Ishikawa (cell line): Measurements from ENCODE around the gene FAM181A.

Source experiments
- CEBPB ChIP-seq: IDR thresholded peaks from 2 replicates; pipeline ENCODE4 v1.6.1; 2012
- CREB1 ChIP-seq: IDR thresholded peaks from 2 replicates; pipeline ENCODE4 v1.6.1; 2012; ENCODE audit warnings: low read depth
- EGR1 ChIP-seq: IDR thresholded peaks from 2 replicates; pipeline ENCODE4 v1.6.1; 2012
- EP300 ChIP-seq: IDR thresholded peaks from 2 replicates; pipeline ENCODE4 v1.6.1; 2012; ENCODE audit warnings: borderline replicate concordance
- FOXM1 ChIP-seq: IDR thresholded peaks from 2 replicates; pipeline ENCODE4 v1.6.1; 2012; ENCODE audit warnings: low read depth, borderline replicate concordance
- MAX ChIP-seq: IDR thresholded peaks from 2 replicates; pipeline ENCODE4 v1.6.1; 2012
- NFIC ChIP-seq: IDR thresholded peaks from 2 replicates; pipeline ENCODE4 v1.6.1; 2012
- RAD21 ChIP-seq: IDR thresholded peaks from 2 replicates; pipeline ENCODE4 v1.6.1; 2012; ENCODE audit warnings: low read depth
- REST ChIP-seq: IDR thresholded peaks from 2 replicates; pipeline ENCODE4 v1.6.1; 2012; ENCODE audit warnings: low read depth, mild to moderate bottlenecking
- TAF1 ChIP-seq: IDR thresholded peaks from 2 replicates; pipeline ENCODE4 v1.6.1; 2012; ENCODE audit warnings: low read depth, mild to moderate bottlenecking
- TCF12 ChIP-seq: IDR thresholded peaks from 2 replicates; pipeline ENCODE4 v1.6.1; 2012; ENCODE audit warnings: low read depth
- TEAD4 ChIP-seq: IDR thresholded peaks from 2 replicates; pipeline ENCODE4 v1.6.1; 2012
- USF1 ChIP-seq: IDR thresholded peaks from 2 replicates; pipeline ENCODE4 v1.6.1; 2012
- YY1 ChIP-seq: IDR thresholded peaks from 2 replicates; pipeline ENCODE4 v1.6.1; 2012; ENCODE audit warnings: low read depth
- ZBTB7A ChIP-seq: IDR thresholded peaks from 2 replicates; pipeline ENCODE4 v1.6.1; 2012; ENCODE audit warnings: low read depth

FAM181A gene

DNA sequence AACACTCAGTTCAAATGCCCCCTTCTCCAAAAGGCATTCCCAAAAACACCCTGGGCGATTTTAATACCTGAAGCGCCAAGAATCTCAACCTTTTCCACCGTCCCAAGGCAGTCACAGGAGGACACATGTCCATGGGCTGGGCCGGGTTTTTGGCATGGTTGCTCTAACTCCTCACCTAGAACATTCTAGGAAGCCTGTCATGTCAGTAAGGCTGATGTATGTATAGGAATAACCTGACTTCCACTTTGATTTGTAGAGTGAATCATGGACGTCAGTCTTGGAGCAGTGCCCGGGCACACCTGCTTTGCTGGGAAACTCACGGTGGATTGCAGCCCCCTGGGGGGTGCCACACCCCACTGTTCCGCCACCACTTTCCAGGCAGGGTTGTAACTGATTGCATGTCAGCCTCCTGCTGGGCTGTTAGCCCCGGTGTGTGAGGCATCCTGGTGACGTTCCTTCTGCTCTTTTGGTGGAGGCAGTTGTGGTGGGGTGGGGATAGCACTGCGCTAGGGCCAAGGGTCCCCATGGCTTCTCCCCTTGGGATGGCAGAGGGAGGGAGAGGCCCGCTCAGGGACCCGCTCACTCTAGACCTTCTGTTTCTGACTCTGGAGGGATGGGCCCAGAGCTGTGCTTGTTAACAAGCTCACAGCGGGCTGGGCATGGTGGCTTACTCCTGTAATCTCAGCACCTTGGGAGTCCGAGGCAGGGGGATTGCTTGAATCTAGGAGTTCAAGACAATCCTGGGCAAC, 35.2 kb upstream of the FAM181A start:
- TF ChIP-seq MAX (peak; percentile 80), REST (no peak), EGR1 (0 out of 2 replicates have a peak, but pooled peaks have one; percentile 12), TAF1 (no peak), USF1 (peak; percentile 36; the same call in 1 of the 2 replicates), TEAD4 (peak; percentile 89), RAD21 (no peak; the same call in 1 of the 2 replicates), FOXM1 (peak; percentile 96), EP300 (peak; percentile 98), CEBPB (peak; percentile 86), CREB1 (0 out of 2 replicates have a peak, but pooled peaks have one; percentile 47), TCF12 (peak; percentile 99), YY1 (0 out of 2 replicates have a peak, but pooled peaks have one; percentile 42), NFIC (peak; percentile 99), ZBTB7A (peak; percentile 68)

DNA sequence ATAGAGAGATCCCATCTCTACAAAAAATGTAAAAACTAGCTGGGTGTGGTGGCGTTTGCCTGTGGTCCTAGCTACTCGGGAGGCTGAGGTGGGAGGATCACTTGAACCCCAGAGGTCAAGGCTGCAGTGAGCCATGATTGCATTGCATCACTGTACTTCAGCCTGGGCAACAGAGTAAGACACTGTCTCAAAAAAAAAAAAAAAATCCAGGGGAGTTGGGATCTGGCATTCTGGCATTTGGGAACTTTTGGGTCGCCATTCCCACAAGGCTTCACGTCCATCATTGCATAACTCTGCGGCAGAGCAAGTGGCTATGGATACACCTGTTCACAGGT, 34.7 kb upstream of the FAM181A start:
- TF ChIP-seq FOXM1 (no peak), REST (no peak), RAD21 (no peak), EP300 (no peak), YY1 (no peak), NFIC (no peak), MAX (no peak), TEAD4 (no peak), TAF1 (no peak), CEBPB (no peak)

GRCh38 chr14:93892923-93893558, 34.1 kb upstream of the FAM181A start:
- TF ChIP-seq FOXM1 (no peak), RAD21 (peak; percentile 84)

GRCh38 chr14:93893661-93894261, 33.4 kb upstream of the FAM181A start:
- TF ChIP-seq REST (no peak), RAD21 (no peak), CEBPB (no peak), EP300 (no peak), CREB1 (no peak), TCF12 (no peak), FOXM1 (no peak), USF1 (no peak), MAX (no peak), EGR1 (no peak), YY1 (no peak), TEAD4 (no peak), TAF1 (no peak), ZBTB7A (no peak), NFIC (no peak)
